Heart left ventricle (tissue), 13 donors: ENCODE data around the gene GNAQ.

Source experiments
- CTCF ChIP-seq, 12 donors: fragments of 200-600 bp; sonication (generic) in 4 of 12; IDR thresholded peaks; one replicate each; pipeline versions ENCODE4 v1.5.0 to v1.8.0; 2018 to 2022; ENCODE audit warnings: antibody characterized with exemption in 12 of 12, mild to moderate bottlenecking in 5 of 12
- POLR2A ChIP-seq, 2 donors: fragments of 450-650 bp; IDR thresholded peaks; one replicate each; pipeline ENCODE4 v1.6.1; 2017; ENCODE audit warnings: antibody characterized with exemption in 2 of 2, mild to moderate bottlenecking in 2 of 2, moderate library complexity in 2 of 2
- donor health status: ischemic (EF 13 %, LVEDD 7.1; RV severe dilation, severe dysfunction).
- donor health status: DM: no; HTN: yes; CAD: no.
- donor health status: DM: no; HTN: no; CAD: no.
- donor health status: ischemic (EF 25% LVEDD 6.9; RV normal size, moderate dysfunction).
- donor health status: ischemic (EF 25% LVEDD 5.7; RV mildly dilated, moderate dysfunction).
- donor health status: ischemic (EF 35%, LVEDD 5.7; RV mildly dilated, moderate dysfunction).
- donor health status: nonischemic (EF 11% LVEDD 7.7; RV severe dilation, severe dysfunction).
- donor health status: DM: yes; HTN: yes; CAD: no.
- donor health status: PGD.
- donor health status: ischemic (EF 29% LVEDD 5.4; RV normal size, mild dysfunction).
- donor health status: nonischemic (EF 23%, LVEDD 6.1; RV moderate dilation, normal function).

- TF ChIP-seq CTCF (IDR thresholded peaks at IDR 0.05) (no peak), POLR2A (IDR thresholded peaks at IDR 0.05) (no peak)
Measured at GRCh38 chr9:77802064-77802463, 229.5 kb downstream of the GNAQ start.
